ENCODE data around the gene TP53I11.

DNA sequence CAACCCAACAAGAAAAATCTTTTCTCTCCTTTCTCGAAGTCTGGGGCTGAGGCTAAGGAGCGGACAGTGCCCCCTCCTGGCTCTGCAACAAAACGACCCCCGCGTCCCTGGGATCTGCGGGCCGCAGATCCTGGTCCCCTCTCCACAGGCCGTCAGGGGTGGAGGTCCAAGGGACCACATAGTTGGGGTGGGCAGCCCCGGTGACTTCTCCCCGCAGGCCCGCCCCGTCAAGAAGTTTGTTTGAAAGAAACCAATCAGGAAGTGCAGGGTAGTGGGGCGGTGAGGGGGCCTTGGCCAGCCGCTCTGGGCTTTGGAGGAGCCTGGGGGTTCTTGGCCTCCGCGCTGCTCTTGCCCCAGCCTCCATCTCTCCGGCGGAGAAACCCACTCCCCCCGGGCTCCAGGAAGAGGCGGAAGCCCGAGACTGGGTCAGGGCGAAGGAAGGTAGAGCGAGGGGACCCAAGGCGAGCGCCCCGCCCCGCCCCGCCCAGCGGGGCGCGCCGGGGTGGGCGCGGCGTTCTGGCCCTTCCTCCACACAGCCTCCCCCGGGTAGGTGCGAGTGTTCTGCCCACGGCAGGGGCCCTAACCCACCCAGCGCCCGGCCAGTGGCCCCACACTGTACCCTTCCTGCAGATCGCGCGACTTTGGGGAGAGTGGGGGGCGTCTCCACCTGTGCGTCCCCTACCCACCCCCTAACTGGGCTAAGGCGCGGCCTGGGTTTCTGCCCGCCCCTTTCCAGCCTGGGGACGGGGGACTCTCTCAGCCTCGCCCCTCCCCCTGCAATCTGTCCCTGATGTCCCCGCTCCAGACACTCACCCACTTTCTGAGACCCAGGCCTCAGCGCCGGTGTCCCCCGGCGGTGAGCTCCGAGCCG lies 1.3 kb downstream of the TP53I11 start:
- TF ChIP-seq CREB1 (IDR thresholded peaks at IDR 0.05; ENCODE audit: low read depth) (no peak), TAF1 (IDR thresholded peaks at IDR 0.05; ENCODE audit: low read depth) (no peak), EP300 (IDR thresholded peaks at IDR 0.05; ENCODE audit: borderline replicate concordance) (no peak), EGR1 (IDR thresholded peaks at IDR 0.05) (no peak), CEBPB (IDR thresholded peaks at IDR 0.05) (no peak), REST (IDR thresholded peaks at IDR 0.05; ENCODE audit: low read depth) (no peak), RAD21 (IDR thresholded peaks at IDR 0.05; ENCODE audit: low read depth) (no peak), TCF12 (IDR thresholded peaks at IDR 0.05; ENCODE audit: low read depth) (no peak), NFIC (IDR thresholded peaks at IDR 0.05) (no peak), ZBTB7A (IDR thresholded peaks at IDR 0.05; ENCODE audit: low read depth) (peak; percentile 21; the same call in 1 of the 2 replicates), MAX (IDR thresholded peaks at IDR 0.05) (no peak)
- TF ChIP-seq, protein P1, sequence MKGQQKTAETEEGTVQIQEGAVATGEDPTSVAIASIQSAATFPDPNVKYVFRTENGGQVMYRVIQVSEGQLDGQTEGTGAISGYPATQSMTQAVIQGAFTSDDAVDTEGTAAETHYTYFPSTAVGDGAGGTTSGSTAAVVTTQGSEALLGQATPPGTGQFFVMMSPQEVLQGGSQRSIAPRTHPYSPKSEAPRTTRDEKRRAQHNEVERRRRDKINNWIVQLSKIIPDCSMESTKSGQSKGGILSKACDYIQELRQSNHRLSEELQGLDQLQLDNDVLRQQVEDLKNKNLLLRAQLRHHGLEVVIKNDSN (IDR thresholded peaks at IDR 0.05) = no peak

Data from Ishikawa (cell line).